Breast epithelium (tissue), 3 donors: ENCODE measurements around the gene LIMCH1.

ENCODE experiments used
- CTCF ChIP-seq, 3 donors: fragments of 450-650 bp; IDR thresholded peaks; one replicate each; pipeline ENCODE4 v1.5.1; 2016 to 2017; ENCODE audit warnings: antibody characterized with exemption in 3 of 3, mild to moderate bottlenecking in 3 of 3, moderate library complexity in 3 of 3
- POLR2A ChIP-seq: fragments of 450-650 bp; IDR thresholded peaks from one replicate; pipeline ENCODE4 v1.6.1; 2016; ENCODE audit warnings: antibody characterized with exemption, mild to moderate bottlenecking, moderate library complexity
- POLR2AphosphoS5 ChIP-seq, 3 donors: sonication (generic); formaldehyde crosslinking; IDR thresholded peaks; one replicate each; pipeline ENCODE4 v1.6.1; 2017; ENCODE audit warnings: antibody characterized with exemption in 3 of 3

DNA sequence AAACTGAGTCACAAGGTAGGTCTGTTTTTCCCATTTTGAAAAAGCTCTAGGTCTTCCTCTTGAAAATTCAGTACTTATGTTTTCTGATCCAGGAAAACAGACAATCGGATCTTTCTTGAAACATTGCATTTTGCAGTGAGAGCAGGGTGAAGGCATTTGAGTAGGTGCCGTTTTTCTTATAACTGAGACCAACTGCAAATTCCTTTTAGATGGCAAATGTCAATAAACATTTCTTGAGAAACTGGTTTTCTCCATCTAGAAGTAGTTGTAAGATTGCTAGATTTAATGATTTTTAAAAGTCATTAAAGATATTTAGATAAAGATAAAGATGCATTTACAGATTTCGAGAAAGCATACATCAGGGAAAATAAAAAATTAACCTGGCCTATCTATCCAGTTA is 118.1 kb downstream of the LIMCH1 start:
- TF ChIP-seq CTCF (IDR thresholded peaks at IDR 0.05) (no peak), POLR2A (no peak), POLR2AphosphoS5 (IDR thresholded peaks at IDR 0.05) (no peak)
